CD14-positive monocyte (primary cell): ENCODE measurements around the gene PPBP. TPM values are rescaled to one million over a fixed set of nuclear protein-coding genes. Genes with fewer than 3 reads are reported as not detected.

Source experiments
- DNase-seq, 3 donors: peaks; one replicate each; pipeline ENCODE4 v3.0.0-alpha.2; 2011 to 2022
- H2AFZ ChIP-seq: 2 replicates; pipeline ENCODE4 v1.6.0; 2012; ENCODE audit warnings: mild to moderate bottlenecking, low read depth, low read length, inconsistent platforms; ENCODE audit not compliant: insufficient read depth, poor library complexity, severe bottlenecking
- H3K27ac ChIP-seq, 2 donors: 1 replicate in 1 of 2; 2 replicates in 1 of 2; pipeline ENCODE4 v1.5.1; 2012 to 2013; ENCODE audit warnings: low read length in 2 of 2, control low read depth in 1 of 2, inconsistent platforms in 1 of 2, low read depth in 1 of 2, mild to moderate bottlenecking in 1 of 2
- H3K27me3 ChIP-seq, 2 donors: one replicate each; pipeline versions ENCODE4 v1.6.0 to v1.6.1; 2011 to 2013; ENCODE audit warnings: low read length in 2 of 2; ENCODE audit not compliant: control insufficient read depth in 2 of 2, insufficient read depth in 2 of 2
- H3K36me3 ChIP-seq, 2 donors: replicated peaks in 1 of 2; 1 replicate in 1 of 2; 2 replicates in 1 of 2; pipeline versions ENCODE4 v1.5.1 to v1.6.1; 2012 to 2013; ENCODE audit warnings: low read length in 2 of 2, control low read depth in 1 of 2, inconsistent platforms in 1 of 2, mild to moderate bottlenecking in 1 of 2; ENCODE audit not compliant: insufficient read depth in 2 of 2, control insufficient read depth in 1 of 2
- H3K4me1 ChIP-seq, 2 donors: 1 replicate in 1 of 2; 2 replicates in 1 of 2; pipeline versions ENCODE4 v1.5.1 to v1.6.1; 2012 to 2013; ENCODE audit warnings: low read length in 2 of 2, control low read depth in 1 of 2, inconsistent platforms in 1 of 2, mild to moderate bottlenecking in 1 of 2, moderate library complexity in 1 of 2; ENCODE audit not compliant: insufficient read depth in 2 of 2, control insufficient read depth in 1 of 2
- H3K4me2 ChIP-seq: replicated peaks from 2 replicates; pipeline ENCODE3; 2012; ENCODE audit warnings: low read length, moderate library complexity, mild to moderate bottlenecking; ENCODE audit not compliant: poor library complexity, severe bottlenecking; ENCODE audit errors: extremely low read depth
- H3K4me3 ChIP-seq, 3 experiments: fragments of 200-600 bp in 1 of 3; sonication (generic) in 1 of 3; replicated peaks in 1 of 3; 1 replicate in 2 of 3; 2 replicates in 1 of 3; pipeline ENCODE4 v1.5.1; 2011 to 2013; ENCODE audit warnings: low read length in 3 of 3, mild to moderate bottlenecking in 3 of 3, control low read depth in 2 of 3, low read depth in 2 of 3, inconsistent platforms in 1 of 3, moderate library complexity in 1 of 3
- H3K79me2 ChIP-seq: 2 replicates; pipeline ENCODE4 v1.6.0; 2012; ENCODE audit warnings: mild to moderate bottlenecking, control low read depth, inconsistent platforms, low read length, moderate library complexity; ENCODE audit not compliant: insufficient read depth
- H3K9ac ChIP-seq: 2 replicates; pipeline ENCODE4 v1.6.0; 2017; ENCODE audit warnings: low read length, mild to moderate bottlenecking; ENCODE audit not compliant: insufficient read depth, poor library complexity, severe bottlenecking
- H3K9me3 ChIP-seq, 2 donors: replicated peaks in 1 of 2; 1 replicate in 1 of 2; 2 replicates in 1 of 2; pipeline versions ENCODE4 v1.5.1 to v1.6.1; 2012 to 2013; ENCODE audit warnings: low read length in 2 of 2, control low read depth in 1 of 2; ENCODE audit not compliant: control insufficient read depth in 1 of 2, insufficient read depth in 1 of 2
- H4K20me1 ChIP-seq: 2 replicates; pipeline ENCODE4 v1.6.0; 2012; ENCODE audit warnings: mild to moderate bottlenecking, low read length, control low read depth, moderate library complexity; ENCODE audit not compliant: insufficient read depth
- H3K27ac Mint-ChIP-seq, 7 donors: one replicate each; pipeline ENCODE4 v1.8.0; 2020; ENCODE audit warnings: mild to moderate bottlenecking in 7 of 7, mixed read lengths in 7 of 7, moderate library complexity in 6 of 7, inconsistent platforms in 2 of 7
- H3K27me3 Mint-ChIP-seq, 3 donors: one replicate each; pipeline ENCODE4 v1.8.0; 2021 to 2022; ENCODE audit warnings: low read depth in 3 of 3, mild to moderate bottlenecking in 3 of 3, mixed read lengths in 3 of 3, moderate library complexity in 3 of 3, inconsistent platforms in 1 of 3
- H3K36me3 Mint-ChIP-seq, 2 donors: one replicate each; pipeline ENCODE4 v1.8.0; 2020; ENCODE audit warnings: mixed read lengths in 2 of 2, inconsistent platforms in 1 of 2, mild to moderate bottlenecking in 1 of 2
- H3K4me1 Mint-ChIP-seq: one replicate; pipeline ENCODE4 v1.8.0; 2020; ENCODE audit warnings: mild to moderate bottlenecking, mixed read lengths
- H3K4me3 Mint-ChIP-seq, 2 donors: one replicate each; pipeline ENCODE4 v1.8.0; 2020; ENCODE audit warnings: mild to moderate bottlenecking in 2 of 2, mixed read lengths in 2 of 2, moderate library complexity in 1 of 2
- H3K9me3 Mint-ChIP-seq, 7 donors: one replicate each; pipeline ENCODE4 v1.8.0; 2020 to 2022; ENCODE audit warnings: mixed read lengths in 7 of 7, mild to moderate bottlenecking in 6 of 7, moderate library complexity in 6 of 7, inconsistent platforms in 2 of 7
- intact Hi-C, 2 donors: fragments of 100-400 bp; cut with micrococcal nuclease; formaldehyde crosslinking; loops; one replicate each; pipeline versions ENCODE4 v1.15.0 to v1.15.1; 2023
- polyA plus RNA-seq, 3 donors: library from polyadenylated mRNA; depleted of rRNA in 1 of 3; unstranded in 2 of 3; stranded (reverse) in 1 of 3; fragments of 300-500 nt in 2 of 3; fragments of >200 nt in 1 of 3; fragmentation: Illumina TruSeq in 2 of 3; gene quantifications; 1 replicate in 2 of 3; 2 replicates in 1 of 3; pipeline ENCODE4 v1.2.3, GENCODE V29; 2012 to 2021
- TF ChIP-seq, protein P1 (sequence below): fragments of 200-600 bp; IDR thresholded peaks from one replicate; pipeline ENCODE4 v1.8.0; 2022; ENCODE audit warnings: antibody characterized with exemption, mild to moderate bottlenecking

Gene PPBP
- polyA plus RNA-seq, 3 donors: 0.65 to 63.1 (median 16.3) TPM

GRCh38 chr4:74031576-74031975, 43.6 kb upstream of the PPBP start:
- no peaks in the 10 kb centered on the region for H3K36me3 Mint-ChIP-seq

GRCh38 chr4:74030285-74030684, 42.3 kb upstream of the PPBP start:
- no peaks in the 10 kb centered on the region for H4K20me1 ChIP-seq
- Mint-ChIP-seq H3K4me3 (no peak overlapping the region), H3K36me3 (no peaks in the 10 kb centered on the region), H3K9me3 (peaks cover 0 to 6% (median 5%) of the 10 kb centered on the region in 7 donors), H3K27me3 (peaks cover 0 to 2% (median 0%) of the 10 kb centered on the region in 3 donors), H3K27ac (no peak overlapping the region), H3K4me1 (peaks cover 3% of the 10 kb centered on the region)
- no peaks in the 10 kb centered on the region for H3K36me3 ChIP-seq
- no peak overlapping the region for H2AFZ ChIP-seq
- no peak overlapping the region for H3K4me2 ChIP-seq
- H3K9me3 ChIP-seq: no peaks in the 10 kb centered on the region
- no peaks in the 10 kb centered on the region for H3K27me3 ChIP-seq
- TF ChIP-seq, protein P1, sequence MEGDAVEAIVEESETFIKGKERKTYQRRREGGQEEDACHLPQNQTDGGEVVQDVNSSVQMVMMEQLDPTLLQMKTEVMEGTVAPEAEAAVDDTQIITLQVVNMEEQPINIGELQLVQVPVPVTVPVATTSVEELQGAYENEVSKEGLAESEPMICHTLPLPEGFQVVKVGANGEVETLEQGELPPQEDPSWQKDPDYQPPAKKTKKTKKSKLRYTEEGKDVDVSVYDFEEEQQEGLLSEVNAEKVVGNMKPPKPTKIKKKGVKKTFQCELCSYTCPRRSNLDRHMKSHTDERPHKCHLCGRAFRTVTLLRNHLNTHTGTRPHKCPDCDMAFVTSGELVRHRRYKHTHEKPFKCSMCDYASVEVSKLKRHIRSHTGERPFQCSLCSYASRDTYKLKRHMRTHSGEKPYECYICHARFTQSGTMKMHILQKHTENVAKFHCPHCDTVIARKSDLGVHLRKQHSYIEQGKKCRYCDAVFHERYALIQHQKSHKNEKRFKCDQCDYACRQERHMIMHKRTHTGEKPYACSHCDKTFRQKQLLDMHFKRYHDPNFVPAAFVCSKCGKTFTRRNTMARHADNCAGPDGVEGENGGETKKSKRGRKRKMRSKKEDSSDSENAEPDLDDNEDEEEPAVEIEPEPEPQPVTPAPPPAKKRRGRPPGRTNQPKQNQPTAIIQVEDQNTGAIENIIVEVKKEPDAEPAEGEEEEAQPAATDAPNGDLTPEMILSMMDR: no peak
- no peak overlapping the region for H3K9ac ChIP-seq
- intact Hi-C loops: loop anchor here in 1 of 2 donors (10.0 kb wide), 1 partner anchor 365 kb away; no protein-coding TSS in a partner anchor
- H3K4me3 ChIP-seq: no peak overlapping the region
- no peak overlapping the region for H3K27ac ChIP-seq
- H3K79me2 ChIP-seq: no peaks in the 10 kb centered on the region
- H3K4me1 ChIP-seq: no peaks in the 10 kb centered on the region
- DNase-seq: no peak

More at GRCh38 chr4:74031576-74031975, 43.6 kb upstream of the PPBP start:
- H3K4me3 Mint-ChIP-seq: no peak overlapping the region
- peaks cover 3% of the 10 kb centered on the region for H3K4me1 Mint-ChIP-seq
- H3K9ac ChIP-seq: no peak overlapping the region
- H3K9me3 Mint-ChIP-seq: peaks cover 0 to 3% (median 0%) of the 10 kb centered on the region in 7 donors
- H3K9me3 ChIP-seq: no peaks in the 10 kb centered on the region
- no peak overlapping the region for H3K27ac Mint-ChIP-seq
- no peaks in the 10 kb centered on the region for H3K79me2 ChIP-seq
- no peak for DNase-seq
- no peaks in the 10 kb centered on the region for H3K4me1 ChIP-seq
- H3K36me3 ChIP-seq: no peaks in the 10 kb centered on the region
- peaks cover 0 to 2% (median 1%) of the 10 kb centered on the region in 3 donors for H3K27me3 Mint-ChIP-seq
- intact Hi-C loops: loop anchor here in 1 of 2 donors (10.0 kb wide), 1 partner anchor 367 kb away; no protein-coding TSS in a partner anchor
- no peak overlapping the region for H3K4me2 ChIP-seq
- no peak overlapping the region for H3K27ac ChIP-seq
- no peaks in the 10 kb centered on the region for H4K20me1 ChIP-seq
- H3K27me3 ChIP-seq: no peaks in the 10 kb centered on the region
- TF ChIP-seq, protein P1: no peak
- H2AFZ ChIP-seq: no peak overlapping the region
- H3K4me3 ChIP-seq: no peak overlapping the region
